GM18511 (cell line): ENCODE results near the gene KCNH2.
"Not testable (repeated sequence)": the region's sequence is repeated elsewhere in the genome, so short reads cannot be mapped to it uniquely, and the experiment has no call there.

Source experiments
- ATAC-seq: cut with Tn5 transposase; IDR thresholded peaks from one replicate; pipeline ENCODE4 v1.9.1; 2021; ENCODE audit warnings: mild to moderate bottlenecking, moderate library complexity; ENCODE audit not compliant: unreplicated experiment

Gene KCNH2, protein sequence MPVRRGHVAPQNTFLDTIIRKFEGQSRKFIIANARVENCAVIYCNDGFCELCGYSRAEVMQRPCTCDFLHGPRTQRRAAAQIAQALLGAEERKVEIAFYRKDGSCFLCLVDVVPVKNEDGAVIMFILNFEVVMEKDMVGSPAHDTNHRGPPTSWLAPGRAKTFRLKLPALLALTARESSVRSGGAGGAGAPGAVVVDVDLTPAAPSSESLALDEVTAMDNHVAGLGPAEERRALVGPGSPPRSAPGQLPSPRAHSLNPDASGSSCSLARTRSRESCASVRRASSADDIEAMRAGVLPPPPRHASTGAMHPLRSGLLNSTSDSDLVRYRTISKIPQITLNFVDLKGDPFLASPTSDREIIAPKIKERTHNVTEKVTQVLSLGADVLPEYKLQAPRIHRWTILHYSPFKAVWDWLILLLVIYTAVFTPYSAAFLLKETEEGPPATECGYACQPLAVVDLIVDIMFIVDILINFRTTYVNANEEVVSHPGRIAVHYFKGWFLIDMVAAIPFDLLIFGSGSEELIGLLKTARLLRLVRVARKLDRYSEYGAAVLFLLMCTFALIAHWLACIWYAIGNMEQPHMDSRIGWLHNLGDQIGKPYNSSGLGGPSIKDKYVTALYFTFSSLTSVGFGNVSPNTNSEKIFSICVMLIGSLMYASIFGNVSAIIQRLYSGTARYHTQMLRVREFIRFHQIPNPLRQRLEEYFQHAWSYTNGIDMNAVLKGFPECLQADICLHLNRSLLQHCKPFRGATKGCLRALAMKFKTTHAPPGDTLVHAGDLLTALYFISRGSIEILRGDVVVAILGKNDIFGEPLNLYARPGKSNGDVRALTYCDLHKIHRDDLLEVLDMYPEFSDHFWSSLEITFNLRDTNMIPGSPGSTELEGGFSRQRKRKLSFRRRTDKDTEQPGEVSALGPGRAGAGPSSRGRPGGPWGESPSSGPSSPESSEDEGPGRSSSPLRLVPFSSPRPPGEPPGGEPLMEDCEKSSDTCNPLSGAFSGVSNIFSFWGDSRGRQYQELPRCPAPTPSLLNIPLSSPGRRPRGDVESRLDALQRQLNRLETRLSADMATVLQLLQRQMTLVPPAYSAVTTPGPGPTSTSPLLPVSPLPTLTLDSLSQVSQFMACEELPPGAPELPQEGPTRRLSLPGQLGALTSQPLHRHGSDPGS

GRCh38 chr7:150978126-150978789 is at the start of gene KCNH2:
Gene KCNH2, minus strand, starts transcription at chr7:150978321. Its CDS starts 408 bp downstream, at chr7:150977913.
- ATAC-seq: no peak

GRCh38 chr7:151027728-151028130 is 49.6 kb upstream of the KCNH2 start:
- ATAC-seq: peak; percentile 11

DNA sequence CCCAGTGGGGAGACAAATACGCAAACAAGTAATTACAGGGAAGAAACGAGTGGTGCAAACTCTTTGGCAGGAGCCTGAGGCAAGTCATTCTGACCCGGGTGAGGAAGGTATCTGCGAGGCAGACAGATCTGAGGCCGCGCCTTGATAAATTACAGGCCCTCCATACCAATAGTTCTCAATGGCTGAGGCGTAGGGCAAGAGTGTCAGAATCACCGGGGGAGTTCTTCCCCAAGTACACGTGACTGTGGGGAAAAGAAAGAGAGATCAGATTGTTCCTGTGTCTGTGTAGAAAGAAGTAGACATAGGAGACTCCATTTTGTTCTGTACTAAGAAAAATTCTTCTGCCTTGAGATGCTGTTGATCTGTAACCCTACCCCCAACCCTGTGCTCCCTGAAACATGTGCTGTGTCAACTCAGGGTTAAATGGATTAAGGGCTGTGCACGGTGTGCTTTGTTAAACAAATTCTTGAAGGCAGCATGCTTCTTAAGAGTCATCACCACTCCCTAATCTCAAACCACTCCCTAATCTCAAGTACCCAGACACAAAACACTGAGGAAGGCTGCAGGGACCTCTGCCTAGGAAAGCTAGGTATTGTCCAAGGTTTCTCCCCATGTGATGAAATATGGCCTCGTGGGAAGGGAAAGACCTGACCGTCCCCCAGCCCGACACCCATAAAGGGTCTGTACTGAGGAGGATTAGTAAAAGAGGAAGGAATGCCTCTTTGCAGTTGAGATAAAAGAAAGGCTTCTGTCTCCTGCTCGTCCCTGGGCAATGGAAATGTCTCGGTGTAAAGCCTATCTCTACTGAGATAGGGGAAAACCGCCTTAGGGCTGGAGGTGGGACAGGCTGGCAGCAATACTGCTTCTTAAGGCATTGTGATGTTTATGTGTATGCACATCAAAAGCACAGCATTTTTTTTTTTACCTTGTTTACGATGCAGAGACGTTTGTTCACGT is 48.9 kb upstream of the KCNH2 start:
- ATAC-seq: not testable (repeated sequence)

DNA sequence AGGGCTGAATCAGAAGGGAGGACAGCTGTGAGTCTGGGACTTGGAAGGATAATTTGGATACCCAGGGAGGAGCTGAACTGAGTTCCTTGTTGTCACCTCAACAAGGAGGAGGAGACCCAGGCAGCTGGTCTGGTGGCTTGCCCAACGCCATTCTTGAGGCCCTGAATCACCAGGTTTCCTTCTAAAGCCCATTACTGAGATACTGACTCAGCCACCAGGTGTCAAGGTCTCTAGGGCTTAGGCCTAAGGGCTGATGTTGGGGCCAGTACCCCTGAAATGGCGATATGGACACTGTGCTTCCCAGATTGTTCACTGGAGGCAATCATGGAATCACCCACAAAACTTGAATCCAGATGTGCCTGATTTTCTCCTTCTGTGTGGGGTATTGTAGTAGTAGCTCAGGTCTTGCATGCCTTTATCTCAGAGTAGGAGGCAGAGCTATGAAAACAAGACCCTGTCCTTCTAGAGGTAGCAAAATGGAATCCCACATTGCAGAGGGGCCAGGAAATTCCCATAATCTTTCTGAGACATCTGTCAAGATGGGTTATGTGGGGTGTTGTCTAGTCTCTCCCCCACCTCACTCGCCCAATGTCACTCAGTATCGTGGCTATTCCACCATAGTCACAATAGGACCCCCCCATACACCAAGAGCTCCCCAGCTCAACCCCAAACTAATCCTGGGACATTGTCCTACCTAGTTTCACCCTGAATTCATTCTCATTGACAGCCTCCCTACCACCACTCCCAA is 48.0 kb upstream of the KCNH2 start:
- no peak for ATAC-seq

DNA sequence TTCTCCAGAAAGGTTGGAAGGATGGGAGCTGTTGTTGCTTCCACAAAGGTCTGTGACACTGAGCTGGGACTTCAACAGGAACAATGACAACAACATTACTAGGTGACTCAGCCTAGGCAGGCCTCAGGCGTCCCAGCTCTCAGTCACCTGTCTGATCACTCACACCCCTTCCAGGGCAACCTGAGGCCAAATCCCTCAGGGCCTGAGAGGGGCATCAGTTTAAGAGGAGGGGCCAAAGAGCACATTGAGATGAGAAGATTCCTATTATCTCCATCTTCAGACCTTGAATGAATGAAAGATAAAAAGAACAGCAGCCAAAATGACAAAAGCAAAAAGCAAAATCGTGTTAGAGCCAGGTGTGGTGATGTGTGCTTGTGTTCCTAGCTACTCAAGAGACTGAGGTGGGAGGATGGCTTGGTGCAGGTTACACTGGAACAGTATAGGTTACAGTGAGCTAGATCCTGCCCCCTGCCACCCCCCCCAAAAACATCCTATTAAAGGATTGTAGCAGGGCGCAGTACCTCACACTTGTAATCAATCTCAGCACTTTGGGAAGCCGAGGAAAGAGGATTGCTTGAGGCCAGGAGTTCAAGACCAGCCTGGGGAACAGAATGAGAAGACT is 46.4 kb upstream of the KCNH2 start, which contains the start of gene ATG9B:
Gene ATG9B (minus strand): TSS at position 60 of the 622 bp plus-strand sequence. CDS start 71 bp downstream, outside the sequence.
- no peak for ATAC-seq

- no peak for ATAC-seq
Measured at GRCh38 chr7:151023232-151023631, 45.1 kb upstream of the KCNH2 start.

DNA sequence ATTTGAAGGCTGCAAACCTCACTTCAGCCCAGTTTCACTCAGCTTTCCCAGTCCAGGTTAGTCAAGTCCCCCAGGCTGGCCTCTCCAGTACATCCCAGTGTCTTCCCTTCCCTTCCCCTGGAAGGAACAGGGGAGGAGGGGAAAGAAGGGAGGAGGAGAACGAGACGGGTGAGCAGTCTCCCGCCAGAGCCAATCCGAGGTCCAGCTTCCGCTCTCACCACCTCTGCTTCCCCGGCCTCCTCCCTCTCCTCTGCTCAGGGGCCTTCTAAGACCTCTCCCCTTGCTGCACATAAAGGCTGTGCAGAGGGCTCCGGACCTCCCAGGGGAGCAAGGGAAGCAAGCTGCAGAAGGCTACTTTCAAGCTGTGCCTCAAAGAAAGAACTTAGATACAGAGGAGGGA is 42.1 kb upstream of the KCNH2 start:
- ATAC-seq: no peak

DNA sequence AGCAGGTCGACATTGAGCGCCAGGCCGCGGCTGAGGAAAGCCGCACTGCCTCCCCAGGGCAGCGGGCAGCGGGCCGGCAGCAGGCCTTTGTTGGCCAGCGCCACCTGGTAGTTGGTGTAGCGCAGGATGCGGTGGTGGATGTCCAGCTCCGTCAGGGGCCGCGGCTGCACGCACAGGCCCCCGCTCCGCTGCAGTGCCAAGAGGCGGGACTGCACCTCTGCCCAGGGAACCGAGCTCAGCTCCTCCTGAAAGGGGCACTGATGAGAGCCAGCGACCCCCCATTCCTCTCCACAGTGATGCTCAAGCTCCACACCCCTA is 41.0 kb upstream of the KCNH2 start:
- ATAC-seq: no peak

DNA sequence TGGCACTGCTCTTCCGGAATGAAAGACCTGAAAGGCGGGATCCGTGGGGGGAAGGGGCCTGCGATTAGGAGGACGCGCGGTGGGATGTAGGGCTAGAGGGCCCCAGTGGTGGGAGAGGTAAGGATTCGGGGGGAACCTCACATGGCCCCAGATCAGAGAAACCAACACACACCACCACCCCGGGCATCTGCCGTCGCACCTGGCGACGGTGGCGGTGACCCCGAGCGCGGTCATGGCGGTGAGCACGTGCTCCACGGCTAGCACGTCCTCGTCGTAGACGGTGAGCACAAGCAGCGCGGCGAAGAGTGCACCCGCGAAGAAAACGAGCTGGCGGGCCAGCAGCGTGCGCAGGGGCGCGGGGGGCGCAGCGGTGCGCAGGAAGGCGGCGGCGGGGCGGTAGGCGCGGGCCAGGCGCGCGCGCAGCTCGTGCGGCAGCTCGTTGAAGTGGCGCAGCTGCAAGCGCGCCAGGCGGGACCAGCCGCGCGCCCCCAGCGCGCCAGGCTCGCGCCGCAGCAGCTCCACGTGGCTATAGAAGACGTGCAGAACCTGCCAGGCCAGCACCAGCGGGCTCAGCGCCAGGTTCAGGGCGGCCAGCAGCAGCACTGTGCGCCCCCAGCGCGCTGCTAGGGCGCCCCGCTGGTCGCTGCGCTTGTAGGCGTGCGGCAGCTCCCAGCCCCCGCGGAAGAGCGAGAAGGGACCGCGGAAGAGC is 40.5 kb upstream of the KCNH2 start:
- ATAC-seq: peak; percentile 33

DNA sequence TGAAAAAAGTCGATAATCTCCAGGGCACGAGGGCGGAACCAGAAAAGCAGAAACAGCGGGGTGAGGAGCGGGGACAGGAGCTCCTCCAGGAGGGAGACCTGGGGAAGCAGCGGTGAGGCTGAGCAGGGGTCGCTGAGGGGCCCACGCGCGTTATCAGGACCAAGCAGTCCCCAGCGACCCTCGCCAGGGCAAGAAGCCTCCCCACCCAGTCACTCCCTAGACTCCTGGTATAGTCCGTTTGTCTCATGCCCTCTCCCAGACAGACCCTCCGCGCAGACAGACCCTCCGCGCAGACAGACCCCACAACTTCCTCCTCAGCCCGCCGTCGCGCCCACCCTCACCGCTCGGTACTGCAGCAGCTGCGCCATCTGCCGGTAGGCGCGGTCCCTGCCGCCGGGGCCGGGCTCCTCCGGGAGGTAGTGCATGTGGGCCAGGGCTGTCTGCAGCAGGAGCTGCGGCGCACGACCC is 39.9 kb upstream of the KCNH2 start:
- peak; percentile 71 for ATAC-seq

- ATAC-seq: no peak
Measured at GRCh38 chr7:151017370-151017952, 39.3 kb upstream of the KCNH2 start.

DNA sequence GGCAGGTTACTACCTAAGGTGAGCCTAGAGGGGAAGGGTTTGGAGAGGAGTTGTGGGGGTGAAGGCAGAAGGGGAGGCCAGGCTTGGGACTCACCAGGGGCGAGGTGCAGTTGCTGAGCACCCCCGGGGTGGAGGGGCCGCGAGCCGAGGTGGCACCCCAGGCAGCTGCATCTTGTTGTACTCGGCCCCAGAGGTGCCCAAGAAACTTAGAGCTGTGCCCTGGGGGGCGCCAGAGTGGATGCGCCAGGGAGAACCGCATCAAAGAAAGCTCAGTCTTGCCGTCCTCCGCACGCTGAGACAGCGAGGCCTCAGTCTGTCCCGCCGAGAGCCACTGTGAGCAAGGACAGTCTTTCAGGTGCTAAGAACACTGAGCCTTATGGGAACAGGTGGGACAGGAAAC is 38.8 kb upstream of the KCNH2 start:
- no peak for ATAC-seq

DNA sequence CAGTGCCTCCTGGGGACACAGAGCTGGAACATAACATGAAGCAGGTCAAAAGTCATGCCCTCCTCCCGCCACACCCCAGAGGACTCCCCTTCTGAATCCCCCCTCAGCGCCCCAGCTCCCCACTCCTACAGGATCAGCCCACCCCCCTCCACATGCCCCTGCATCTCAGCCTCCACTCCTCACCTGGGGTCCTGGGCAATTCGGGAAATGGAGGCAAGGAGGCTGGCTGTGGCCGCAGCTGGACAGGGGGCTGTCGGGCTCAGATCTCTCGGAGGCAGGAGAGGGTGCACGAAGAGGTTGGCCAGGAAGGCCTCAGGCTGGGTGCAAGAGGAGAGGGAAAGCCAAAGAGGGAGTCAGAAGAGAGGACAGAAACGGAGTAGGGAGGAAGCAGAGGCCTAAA is 38.4 kb upstream of the KCNH2 start:
- ATAC-seq: no peak

- ATAC-seq: no peak
Measured at GRCh38 chr7:151015967-151016366, 37.8 kb upstream of the KCNH2 start.

- no peak for ATAC-seq
Measured at GRCh38 chr7:151014950-151015349, 36.8 kb upstream of the KCNH2 start.

DNA sequence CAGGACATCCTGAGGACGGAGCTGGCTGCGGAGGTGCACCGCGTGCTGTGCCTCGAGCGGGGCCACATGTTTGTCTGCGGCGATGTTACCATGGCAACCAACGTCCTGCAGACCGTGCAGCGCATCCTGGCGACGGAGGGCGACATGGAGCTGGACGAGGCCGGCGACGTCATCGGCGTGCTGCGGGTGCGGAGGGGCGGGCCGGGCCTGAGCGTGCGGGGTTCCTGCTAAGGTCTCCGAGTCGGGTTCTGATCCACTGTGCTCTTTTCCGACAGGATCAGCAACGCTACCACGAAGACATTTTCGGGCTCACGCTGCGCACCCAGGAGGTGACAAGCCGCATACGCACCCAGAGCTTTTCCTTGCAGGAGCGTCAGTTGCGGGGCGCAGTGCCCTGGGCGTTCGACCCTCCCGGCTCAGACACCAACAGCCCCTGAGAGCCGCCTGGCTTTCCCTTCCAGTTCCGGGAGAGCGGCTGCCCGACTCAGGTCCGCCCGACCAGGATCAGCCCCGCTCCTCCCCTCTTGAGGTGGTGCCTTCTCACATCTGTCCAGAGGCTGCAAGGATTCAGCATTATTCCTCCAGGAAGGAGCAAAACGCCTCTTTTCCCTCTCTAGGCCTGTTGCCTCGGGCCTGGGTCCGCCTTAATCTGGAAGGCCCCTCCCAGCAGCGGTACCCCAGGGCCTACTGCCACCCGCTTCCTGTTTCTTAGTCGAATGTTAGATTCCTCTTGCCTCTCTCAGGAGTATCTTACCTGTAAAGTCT is 35.8 kb upstream of the KCNH2 start:
- ATAC-seq: peak; percentile 47

DNA sequence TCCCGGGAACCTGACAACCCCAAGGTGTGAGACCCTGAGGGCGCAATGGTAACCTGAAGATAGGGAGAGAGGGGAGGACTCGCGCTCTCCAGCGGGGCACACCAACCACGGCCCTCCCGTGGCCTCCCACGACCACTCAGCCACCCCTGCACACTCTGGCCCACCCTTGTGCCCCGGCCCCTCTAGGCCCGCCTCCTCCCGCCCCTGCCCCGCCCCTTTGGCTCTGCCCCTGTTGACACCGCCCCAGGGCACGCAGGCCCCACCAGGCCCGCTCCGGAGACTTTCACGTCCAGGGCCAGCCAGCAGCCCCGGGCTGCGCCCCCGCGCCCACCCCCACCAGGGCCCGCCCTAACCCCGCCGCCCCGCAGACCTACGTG is 35.2 kb upstream of the KCNH2 start:
- no peak for ATAC-seq
